ENCODE results near the gene GRK1.

GRCh38 chr13:113785051-113786010 lies 118.3 kb downstream of the GRK1 start:
- TF ChIP-seq POLR2A (IDR thresholded peaks at IDR 0.05; ENCODE audit: low read length) (no peak), GATA1 (IDR thresholded peaks at IDR 0.05; ENCODE audit: low read depth, low read length) (no peak)

All from erythroblast (primary cell).